ENCODE data around the gene UBE3C.

GRCh38 chr7:157299613-157300368, 161.1 kb downstream of the UBE3C start:
- TF ChIP-seq CTCF (IDR thresholded peaks at IDR 0.05), result no peak
- no peak for TF ChIP-seq POLR2A (IDR thresholded peaks at IDR 0.05)
- no peak for TF ChIP-seq POLR2AphosphoS5 (IDR thresholded peaks at IDR 0.05)
